Measurements from ENCODE around the gene UQCRC1. TPM values are rescaled to one million over a fixed set of nuclear protein-coding genes. Genes with fewer than 3 reads are reported as not detected.
A peak's percentile ranks its signal among the peaks of the same experiment; 100 is the strongest.
"Not testable (repeated sequence)": the region's sequence is repeated elsewhere in the genome, so short reads cannot be mapped to it uniquely, and the experiment has no call there.

The UQCRC1 gene
- total RNA-seq, 1 donor from 2014 or later, result 753 TPM

GRCh38 chr3:48562367-48563095 is 46.9 kb downstream of the UQCRC1 start:
- no peak for DNase-seq (ENCODE audit: low spot score)
- intact Hi-C loops (cut with DNase I), result no loop called here

GRCh38 chr3:48561045-48561736 is 48.3 kb downstream of the UQCRC1 start:
- no peak for DNase-seq (ENCODE audit: low spot score)
- intact Hi-C loops (cut with DNase I), result no loop called here

- intact Hi-C loops (cut with DNase I), result no loop called here
- DNase-seq (ENCODE audit: low spot score), result no peak
These were observed 48.8 kb downstream of the UQCRC1 start for GRCh38 chr3:48560648-48561018.

GRCh38 chr3:48558493-48559134 is 50.8 kb downstream of the UQCRC1 start:
- no peak for DNase-seq (ENCODE audit: low spot score)
- intact Hi-C loops (cut with DNase I), result loop anchor here (2.0 kb wide), 2 partner anchors 42 to 50 kb away; partner anchors contain the start of gene UQCRC1

- intact Hi-C loops (cut with DNase I), result no loop called here
- peak; percentile 100 for DNase-seq (ENCODE audit: low spot score)
These were observed 52.4 kb downstream of the UQCRC1 start, which contains the start of gene PFKFB4 for GRCh38 chr3:48556796-48557626. Gene PFKFB4 (minus strand): TSS chr3:48556803. CDS start chr3:48556777, 26 bp downstream.

GRCh38 chr3:48555949-48556795 is 53.3 kb downstream of the UQCRC1 start:
- DNase-seq (ENCODE audit: low spot score), result no peak
- intact Hi-C loops (cut with DNase I), result no loop called here

- DNase-seq (ENCODE audit: low spot score), result no peak
- intact Hi-C loops (cut with DNase I), result no loop called here
These were observed 54.1 kb downstream of the UQCRC1 start for GRCh38 chr3:48555231-48555948.

- no peak for DNase-seq (ENCODE audit: low spot score)
- intact Hi-C loops (cut with DNase I), result no loop called here
These were observed 55.3 kb downstream of the UQCRC1 start for GRCh38 chr3:48553886-48554845.

GRCh38 chr3:48553361-48553760 is 56.1 kb downstream of the UQCRC1 start:
- no peak for DNase-seq (ENCODE audit: low spot score)
- intact Hi-C loops (cut with DNase I), result no loop called here

- intact Hi-C loops (cut with DNase I), result no loop called here
- no peak for DNase-seq (ENCODE audit: low spot score)
These were observed 57.1 kb downstream of the UQCRC1 start for GRCh38 chr3:48552111-48552951.

- DNase-seq (ENCODE audit: low spot score); intact Hi-C loops (cut with DNase I): not testable (repeated sequence)
These were observed 57.8 kb downstream of the UQCRC1 start for GRCh38 chr3:48551651-48552050.

Small RNAs within 50 kb of the gene (microRNA-seq; reads per million reads assigned to microRNA genes)
- gene MIR4793 (not detected), gene MIR6823 (not detected), gene MIR711 (not detected)

Other genes starting within 250 kb of the UQCRC1 start
- not detected for gene FBXW12, start 237.4 kb downstream of the UQCRC1 start, total RNA-seq
- gene PLXNB1, start 179.6 kb downstream of the UQCRC1 start, total RNA-seq, result 43.4 TPM
- gene CCDC51, start 169.5 kb downstream of the UQCRC1 start, total RNA-seq, result 8.9 TPM
- gene TMA7, start 169.4 kb downstream of the UQCRC1 start, total RNA-seq, result 192 TPM
- gene ATRIP, start 162.9 kb downstream of the UQCRC1 start, total RNA-seq, result 4.1 TPM
- 47.8 TPM for gene SHISA5, start 105.5 kb downstream of the UQCRC1 start, total RNA-seq
- gene PFKFB4, start 52.8 kb downstream of the UQCRC1 start, total RNA-seq, result 1.5 TPM
- 0.48 TPM for gene UCN2, start 45.9 kb downstream of the UQCRC1 start, total RNA-seq
- gene COL7A1, start 14.3 kb downstream of the UQCRC1 start, total RNA-seq, result 26.5 TPM
- gene TMEM89, start 12.1 kb upstream of the UQCRC1 start, total RNA-seq, result not detected
- gene SLC26A6, start 25.8 kb upstream of the UQCRC1 start, total RNA-seq, result 8.9 TPM
- gene CELSR3, start 53.2 kb upstream of the UQCRC1 start, total RNA-seq, result 0.22 TPM
- 22.5 TPM for gene NCKIPSD, start 76.3 kb upstream of the UQCRC1 start, total RNA-seq
- 23.9 TPM for gene IP6K2, start 107.6 kb upstream of the UQCRC1 start, total RNA-seq
- gene PRKAR2A, start 238.2 kb upstream of the UQCRC1 start, total RNA-seq, result 48.1 TPM